HL-60 (cell line): Measurements from ENCODE around the gene ATPAF2.

ENCODE experiments used
- DNase-seq, 2 experiments: peaks; one replicate each; pipeline ENCODE4 v3.0.0-alpha.2; 2010 to 2020; ENCODE audit warnings: low read depth in 1 of 2, low spot score in 1 of 2
- H3K27ac ChIP-seq: fragments of 250-450 bp; sonication (Bioruptor Pico); replicated peaks from 2 replicates; pipeline ENCODE4 v1.5.1; 2020; ENCODE audit warnings: mild to moderate bottlenecking, moderate library complexity
- H3K27me3 ChIP-seq: fragments of 250-450 bp; sonication (Bioruptor Pico); 2 replicates; pipeline ENCODE4 v1.5.1; 2021; ENCODE audit warnings: mild to moderate bottlenecking, moderate library complexity; ENCODE audit not compliant: insufficient read depth, poor library complexity, severe bottlenecking
- H3K4me3 ChIP-seq: replicated peaks from 2 replicates; pipeline ENCODE4 v1.5.1; 2011; ENCODE audit warnings: mild to moderate bottlenecking, control low read depth, low read length; ENCODE audit not compliant: insufficient read depth
- CTCF ChIP-seq: IDR thresholded peaks from one replicate; pipeline ENCODE4 v1.5.1; 2011; ENCODE audit warnings: low read length, control low read depth, inconsistent platforms; ENCODE audit not compliant: insufficient read depth
- GABPA ChIP-seq: IDR thresholded peaks from 2 replicates; pipeline ENCODE4 v1.6.1; 2012; ENCODE audit warnings: low read depth
- POLR2AphosphoS5 ChIP-seq: IDR thresholded peaks from 2 replicates; pipeline ENCODE4 v1.6.1; 2012; ENCODE audit warnings: low read depth
- REST ChIP-seq: IDR thresholded peaks from 2 replicates; pipeline ENCODE4 v1.6.1; 2012; ENCODE audit warnings: low read depth; ENCODE audit not compliant: insufficient replicate concordance
- SPI1 ChIP-seq: IDR thresholded peaks from 2 replicates; pipeline ENCODE4 v1.6.1; 2012; ENCODE audit warnings: low read depth, mild to moderate bottlenecking, borderline replicate concordance

Gene ATPAF2

GRCh38 chr17:18033442-18034099 lies 5.4 kb downstream of the ATPAF2 start:
- Histone ChIP-seq H3K4me3 (no peak overlapping the region), H3K27me3 (no peaks in the 10 kb centered on the region), H3K27ac (no peak overlapping the region)
- TF ChIP-seq GABPA = 0 out of 2 replicates have a peak, but pooled peaks have one; percentile 12
- peak; percentile 35; the same call in 1 of the 2 replicates for TF ChIP-seq SPI1
- TF ChIP-seq CTCF = no peak
- peak; percentile 33 to 57 for DNase-seq

- TF ChIP-seq GABPA = no peak
- TF ChIP-seq SPI1 = no peak
- TF ChIP-seq POLR2AphosphoS5 = no peak
- no peak for TF ChIP-seq REST
- no peak for TF ChIP-seq CTCF
- H3K4me3 ChIP-seq = no peak overlapping the region
- H3K27ac ChIP-seq = no peak overlapping the region
- no peak for DNase-seq
- H3K27me3 ChIP-seq = no peaks in the 10 kb centered on the region
These were observed 7.0 kb downstream of the ATPAF2 start for GRCh38 chr17:18031955-18032354.

GRCh38 chr17:18028952-18029540 lies 9.9 kb downstream of the ATPAF2 start:
- no peak for TF ChIP-seq GABPA
- no peak for TF ChIP-seq REST
- TF ChIP-seq POLR2AphosphoS5 = no peak
- no peak for TF ChIP-seq CTCF
- TF ChIP-seq SPI1 = no peak
- H3K4me3 ChIP-seq = no peak overlapping the region
- no peaks in the 10 kb centered on the region for H3K27me3 ChIP-seq
- DNase-seq = no peak
- no peak overlapping the region for H3K27ac ChIP-seq
